IMR-90 (cell line): ENCODE measurements around the gene ZNF512B. TPM values are rescaled to one million over a fixed set of nuclear protein-coding genes. Genes with fewer than 3 reads are reported as not detected.

Experiments used
- ATAC-seq: fragments of 200-7000 bp; cut with Tn5 transposase; 2 replicates; pipeline ENCODE4 v1.9.1; 2020; ENCODE audit warnings: low read depth, mild to moderate bottlenecking, moderate library complexity
- BruUV-seq: library from RNA; stranded (reverse); fragments of 400-500 nt; replicated peaks from 2 replicates; lab custom pipeline; 2021; lab: Mats Ljungman, UMichigan
- CTCF ChIA-PET: fragments of 300-600 bp; formaldehyde crosslinking; extraction: SDS; loops from one replicate; lab custom pipeline; 2021; ENCODE audit warnings: antibody characterized with exemption; lab: Yijun Ruan, JAX
- POLR2A ChIA-PET: fragments of 300-600 bp; sonication (Branson Sonifier 250); formaldehyde crosslinking; loops from one replicate; lab custom pipeline; 2022; ENCODE audit warnings: antibody characterized with exemption; ENCODE audit not compliant: unreplicated experiment; lab: Charles Lee
- DNase-seq: peaks from one replicate; pipeline ENCODE4 v3.0.0; 2013
- H2AFZ ChIP-seq: replicated peaks from 2 replicates; pipeline ENCODE3; 2013; ENCODE audit warnings: low read length, mild to moderate bottlenecking; ENCODE audit not compliant: poor library complexity
- H2AK5ac ChIP-seq: 2 replicates; pipeline ENCODE4 v1.6.1; 2013; ENCODE audit warnings: low read depth, low read length, inconsistent platforms
- H2AK9ac ChIP-seq: replicated peaks from 2 replicates; pipeline ENCODE3; 2013; ENCODE audit warnings: mild to moderate bottlenecking, low read depth, low read length, moderate library complexity; ENCODE audit not compliant: poor library complexity
- H2BK120ac ChIP-seq: 2 replicates; pipeline ENCODE4 v1.6.1; 2013; ENCODE audit warnings: low read depth, low read length, inconsistent platforms
- H2BK15ac ChIP-seq: 3 replicates; pipeline ENCODE4 v1.6.1; 2013; ENCODE audit warnings: low read depth, low read length, inconsistent platforms
- H2BK20ac ChIP-seq: 2 replicates; pipeline ENCODE4 v1.6.1; 2013; ENCODE audit warnings: low read depth, mild to moderate bottlenecking, inconsistent platforms, low read length, moderate library complexity
- H2BK5ac ChIP-seq: 2 replicates; pipeline ENCODE4 v1.6.1; 2013; ENCODE audit warnings: mild to moderate bottlenecking, low read depth, low read length, inconsistent platforms; ENCODE audit not compliant: poor library complexity, severe bottlenecking
- H3K14ac ChIP-seq: replicated peaks from 2 replicates; pipeline ENCODE4 v1.6.1; 2013; ENCODE audit warnings: low read depth, low read length, inconsistent platforms
- H3K18ac ChIP-seq: 2 replicates; pipeline ENCODE4 v1.6.1; 2013; ENCODE audit warnings: low read depth, low read length, control low read depth
- H3K23ac ChIP-seq: 2 replicates; pipeline ENCODE4 v1.6.1; 2013; ENCODE audit warnings: low read depth, low read length, inconsistent platforms
- H3K27ac ChIP-seq: 2 replicates; pipeline ENCODE4 v1.5.1; 2013; ENCODE audit warnings: mild to moderate bottlenecking, control low read depth, low read length; ENCODE audit not compliant: insufficient read depth
- H3K27me3 ChIP-seq: 2 replicates; pipeline ENCODE4 v1.6.1; 2013; ENCODE audit warnings: low read length; ENCODE audit not compliant: control insufficient read depth, insufficient read depth
- H3K36me3 ChIP-seq: 2 replicates; pipeline ENCODE4 v1.6.1; 2013; ENCODE audit warnings: low read length, mixed read lengths; ENCODE audit not compliant: control insufficient read depth, insufficient read depth
- H3K4ac ChIP-seq: 2 replicates; pipeline ENCODE4 v1.6.1; 2013; ENCODE audit warnings: low read depth, low read length, inconsistent platforms
- H3K4me1 ChIP-seq: 2 replicates; pipeline ENCODE4 v1.6.1; 2013; ENCODE audit warnings: low read length, mixed read lengths; ENCODE audit not compliant: control insufficient read depth, insufficient read depth
- H3K4me2 ChIP-seq: 2 replicates; pipeline ENCODE4 v1.6.1; 2013; ENCODE audit warnings: low read depth, mild to moderate bottlenecking, control low read depth, low read length, moderate library complexity
- H3K4me3 ChIP-seq: 2 replicates; pipeline ENCODE4 v1.5.1; 2013; ENCODE audit warnings: low read depth, mild to moderate bottlenecking, control low read depth, low read length, moderate library complexity; ENCODE audit not compliant: insufficient read depth
- H3K56ac ChIP-seq: 2 replicates; pipeline ENCODE4 v1.6.1; 2013; ENCODE audit warnings: low read length, inconsistent platforms; ENCODE audit not compliant: insufficient read depth; ENCODE audit errors: extremely low read depth
- H3K79me1 ChIP-seq, 2 experiments: 2 replicates each; pipeline ENCODE4 v1.6.1; 2013; ENCODE audit warnings: low read length in 2 of 2, inconsistent platforms in 1 of 2, low read depth in 1 of 2
- H3K9ac ChIP-seq: 2 replicates; pipeline ENCODE4 v1.6.1; 2013; ENCODE audit warnings: low read depth, low read length, control low read depth
- H3K9me1 ChIP-seq: 2 replicates; pipeline ENCODE4 v1.6.1; 2013; ENCODE audit warnings: low read length, inconsistent platforms; ENCODE audit not compliant: insufficient read depth
- H3K9me3 ChIP-seq: 2 replicates; pipeline ENCODE4 v1.6.1; 2013; ENCODE audit warnings: low read length; ENCODE audit not compliant: control insufficient read depth, insufficient read depth
- H4K20me1 ChIP-seq: 2 replicates; pipeline ENCODE4 v1.6.1; 2013; ENCODE audit warnings: low read length, inconsistent platforms; ENCODE audit not compliant: insufficient read depth
- H4K5ac ChIP-seq: 2 replicates; pipeline ENCODE4 v1.6.1; 2013; ENCODE audit warnings: mild to moderate bottlenecking, low read depth, low read length, control low read depth
- H4K8ac ChIP-seq, 2 experiments: 2 replicates each; pipeline ENCODE4 v1.6.1; 2013; ENCODE audit warnings: low read depth in 2 of 2, low read length in 2 of 2, control low read depth in 1 of 2, inconsistent platforms in 1 of 2
- H4K91ac ChIP-seq: 2 replicates; pipeline ENCODE4 v1.6.1; 2013; ENCODE audit warnings: low read depth, low read length, inconsistent platforms; ENCODE audit not compliant: insufficient read depth
- CEBPB ChIP-seq: IDR thresholded peaks from 2 replicates; pipeline ENCODE4 v1.6.1; 2012; ENCODE audit warnings: low read depth, low read length, improper control_type of control experiment
- NFE2L2 ChIP-seq: fragments of 150-350 bp; IDR thresholded peaks from 2 replicates; pipeline ENCODE4 v1.6.1; 2016; ENCODE audit warnings: low read depth, mild to moderate bottlenecking, low read length
- WGBS, 2 experiments: methylation state at CpG; one replicate each; pipeline versions ENCODE4 v1.1.5 to v1.1.7; 2013; ENCODE audit warnings: missing lambda C conversion rate in 2 of 2; ENCODE audit not compliant: insufficient read length in 1 of 2; ENCODE audit errors: extremely low coverage in 2 of 2; 5-methylcytosine and 5-hydroxymethylcytosine counted together
- dilution Hi-C: fragments of 300-500 bp; cut with HindIII; formaldehyde crosslinking; loops from one replicate; pipeline ENCODE4 v1.14.3; 2018; ENCODE audit warnings: low sequenced_read_pairs; ENCODE audit not compliant: unreplicated experiment
- in situ Hi-C: fragments of 300-500 bp; cut with MboI; formaldehyde crosslinking; loops from 3 replicates; pipeline ENCODE4 v1.14.3; 2019; ENCODE audit warnings: low sequenced_read_pairs, inconsistent platforms, mixed read lengths
- intact Hi-C: fragments of 100-400 bp; cut with micrococcal nuclease; formaldehyde crosslinking; loops from 2 replicates; pipeline ENCODE4 v1.10.0; 2022
- polyA plus RNA-seq, 3 experiments: library from polyadenylated mRNA; depleted of rRNA; stranded (reverse); fragments of >200 nt; gene quantifications; 2 replicates each; pipeline ENCODE4 v1.2.3, GENCODE V29; 2012; ENCODE audit warnings: low replicate concordance in 1 of 3
- total RNA-seq: library from RNA; depleted of rRNA; stranded (reverse); fragments of >200 nt; gene quantifications from 2 replicates; pipeline ENCODE4 v1.2.3, GENCODE V29; 2012

Gene ZNF512B
- total and polyA plus RNA-seq, 2 of the 4 experiments (the other 2 are of a cell fraction), result 6.5 to 15.6 TPM

GRCh38 chr20:63931735-63932134 lies 38.0 kb downstream of the ZNF512B start:
- dilution Hi-C loops (no loop called here), in situ Hi-C loops (no loop called here), intact Hi-C loops (no loop called here)
- H3K4ac ChIP-seq, result no peak overlapping the region
- no peak overlapping the region for H2BK15ac ChIP-seq
- H3K36me3 ChIP-seq, result peaks cover 72% of the 10 kb centered on the region
- ATAC-seq (no peak), DNase-seq (no peak)
- no peak overlapping the region for H3K18ac ChIP-seq
- peaks cover 39 to 60% of the 10 kb centered on the region in 2 experiments for H3K79me1 ChIP-seq
- no peak overlapping the region for H4K5ac ChIP-seq
- BruUV-seq, result no TSS peak
- no peak overlapping the region for H3K4me2 ChIP-seq
- H3K4me3 ChIP-seq, result no peak overlapping the region
- H2BK5ac ChIP-seq, result no peak overlapping the region
- peak overlapping the region; percentile 82 for H2AK9ac ChIP-seq
- no peaks in the 10 kb centered on the region for H3K9me3 ChIP-seq
- no peak overlapping the region for H3K56ac ChIP-seq
- H4K8ac ChIP-seq, result no peak overlapping the region
- TF ChIP-seq NFE2L2, result no peak
- TF ChIP-seq CEBPB, result no peak
- peaks cover 12% of the 10 kb centered on the region; the same call in 1 of the 2 replicates for H3K9me1 ChIP-seq
- no peak overlapping the region for H2AFZ ChIP-seq
- WGBS, 2 experiments, result 100% methylated on average over 4 of the region's 19 CpGs; no CpG with 5 or more reads in 1 of the 2 experiments
- no peak overlapping the region for H3K14ac ChIP-seq
- H3K23ac ChIP-seq, result no peak overlapping the region
- no peak overlapping the region for H2AK5ac ChIP-seq
- H2BK20ac ChIP-seq, result no peak overlapping the region
- H3K4me1 ChIP-seq, result no peaks in the 10 kb centered on the region
- no peak overlapping the region for H3K9ac ChIP-seq
- H2BK120ac ChIP-seq, result no peak overlapping the region
- no peak overlapping the region for H4K91ac ChIP-seq
- ChIA-PET POLR2A (no interaction called here), CTCF (no interaction called here)
- H3K27me3 ChIP-seq, result no peaks in the 10 kb centered on the region
- H3K27ac ChIP-seq, result no peak overlapping the region
- peaks cover 67% of the 10 kb centered on the region for H4K20me1 ChIP-seq
